Measurements from ENCODE around the gene CORO2B.

CORO2B gene

DNA sequence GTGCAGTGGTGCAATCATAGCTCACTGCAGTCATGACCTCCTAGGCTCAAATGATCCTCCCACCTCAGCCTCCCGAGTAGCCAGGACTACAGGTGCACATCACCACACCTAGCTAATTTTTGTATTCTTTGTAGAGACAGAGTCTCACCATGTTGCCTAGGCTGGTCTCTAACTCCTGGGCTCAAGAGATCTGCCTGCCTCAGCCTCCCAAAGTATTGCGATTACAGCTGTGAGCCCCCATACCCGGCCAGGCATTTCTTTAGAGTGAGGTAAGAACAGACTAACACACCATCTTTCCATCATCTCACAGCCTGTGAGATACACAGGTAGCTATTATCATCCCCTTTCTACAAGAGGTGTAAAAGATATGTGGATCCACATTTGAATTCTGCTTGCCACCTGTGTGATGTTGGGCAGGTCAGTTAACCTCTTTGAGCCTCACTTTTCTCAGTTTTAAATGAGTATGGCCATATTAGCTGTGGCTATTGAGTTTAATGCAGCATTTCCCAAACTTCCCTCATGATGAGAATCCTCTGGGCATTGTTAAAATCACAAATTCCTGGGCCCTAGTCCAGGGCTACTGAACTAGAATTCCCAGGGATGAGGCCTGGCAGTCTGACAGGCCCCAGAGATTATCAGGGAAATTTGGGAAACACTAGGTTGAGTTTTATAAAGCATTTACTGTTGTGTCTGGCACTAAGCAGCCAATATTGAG is 195.9 kb downstream of the CORO2B start:
- DNase-seq (ENCODE audit: low spot score): no peak

- no peak for DNase-seq (ENCODE audit: low spot score)
Measured at GRCh38 chr15:68775236-68775577, 196.4 kb downstream of the CORO2B start.

GRCh38 chr15:68775671-68776476 is 197.1 kb downstream of the CORO2B start:
- DNase-seq (ENCODE audit: low spot score): no peak

DNA sequence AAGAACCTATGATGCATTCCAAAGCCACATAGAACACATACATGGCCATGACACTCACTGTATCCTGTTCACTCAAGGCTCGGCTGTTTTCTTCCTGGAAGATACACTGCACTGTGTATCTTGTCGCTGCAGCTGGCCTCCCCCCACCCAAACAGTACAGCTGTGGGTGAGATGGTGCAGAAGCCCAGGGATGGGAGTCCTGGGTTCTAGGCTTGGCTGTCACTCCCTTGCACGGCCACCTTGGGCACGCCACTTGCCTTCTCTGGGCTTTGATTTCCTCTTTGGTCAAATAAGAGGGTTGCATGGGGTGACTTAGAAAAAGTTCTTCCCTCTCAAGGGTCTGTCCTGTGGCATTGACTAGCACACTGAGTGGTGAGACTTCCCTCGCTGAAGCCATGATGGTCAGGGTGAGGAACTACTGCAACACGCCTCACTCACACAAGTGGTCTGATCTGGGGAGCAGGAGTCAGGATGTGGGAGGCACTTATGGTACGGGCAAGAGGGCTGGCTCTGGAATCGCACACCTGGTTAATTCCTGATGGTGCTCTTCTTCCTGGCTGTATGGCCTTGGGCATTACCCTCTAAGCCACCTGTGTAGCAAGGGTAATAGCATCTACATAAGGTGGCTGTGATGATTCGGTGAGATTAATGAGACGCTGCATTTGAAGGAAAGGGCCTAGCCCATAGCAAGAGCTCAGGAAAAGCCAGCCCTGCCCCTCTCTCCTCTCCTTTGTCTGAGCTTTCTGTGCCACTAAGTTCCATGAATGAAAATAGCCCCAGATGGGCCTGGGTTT is 197.9 kb downstream of the CORO2B start:
- no peak for DNase-seq (ENCODE audit: low spot score)

Data from activated CD4-positive, alpha-beta T cell treated with anti-CD3 and anti-CD28 coated beads, Interleukin-2, Interleukin-4, amounts not matched to agents 100 ng/mL and 50 ng/mL, durations not matched to agents 16 hours and 8 hours (primary cell).